ENCODE measurements around the gene C1QC.

GRCh38 chr1:22662986-22663408 is 19.6 kb downstream of the C1QC start:
- TF ChIP-seq, protein P1, sequence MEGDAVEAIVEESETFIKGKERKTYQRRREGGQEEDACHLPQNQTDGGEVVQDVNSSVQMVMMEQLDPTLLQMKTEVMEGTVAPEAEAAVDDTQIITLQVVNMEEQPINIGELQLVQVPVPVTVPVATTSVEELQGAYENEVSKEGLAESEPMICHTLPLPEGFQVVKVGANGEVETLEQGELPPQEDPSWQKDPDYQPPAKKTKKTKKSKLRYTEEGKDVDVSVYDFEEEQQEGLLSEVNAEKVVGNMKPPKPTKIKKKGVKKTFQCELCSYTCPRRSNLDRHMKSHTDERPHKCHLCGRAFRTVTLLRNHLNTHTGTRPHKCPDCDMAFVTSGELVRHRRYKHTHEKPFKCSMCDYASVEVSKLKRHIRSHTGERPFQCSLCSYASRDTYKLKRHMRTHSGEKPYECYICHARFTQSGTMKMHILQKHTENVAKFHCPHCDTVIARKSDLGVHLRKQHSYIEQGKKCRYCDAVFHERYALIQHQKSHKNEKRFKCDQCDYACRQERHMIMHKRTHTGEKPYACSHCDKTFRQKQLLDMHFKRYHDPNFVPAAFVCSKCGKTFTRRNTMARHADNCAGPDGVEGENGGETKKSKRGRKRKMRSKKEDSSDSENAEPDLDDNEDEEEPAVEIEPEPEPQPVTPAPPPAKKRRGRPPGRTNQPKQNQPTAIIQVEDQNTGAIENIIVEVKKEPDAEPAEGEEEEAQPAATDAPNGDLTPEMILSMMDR (conservative IDR thresholded peaks at IDR 0.05; ENCODE audit: low read depth in 2 of 2) = no peak
- no peak for TF ChIP-seq POLR2AphosphoS5 (IDR thresholded peaks at IDR 0.05; ENCODE audit: low read depth)
- no peak for TF ChIP-seq EZH2 (IDR thresholded peaks at IDR 0.05; ENCODE audit: low read depth, unreplicated experiment)
- no peak for TF ChIP-seq EZH2phosphoT487 (IDR thresholded peaks at IDR 0.05; ENCODE audit: unreplicated experiment)
- no peak for TF ChIP-seq REST (IDR thresholded peaks at IDR 0.05; ENCODE audit: unreplicated experiment)
- no peak for TF ChIP-seq CREB1 (CRISPR knock-in tag; IDR thresholded peaks at IDR 0.05; ENCODE audit: low read depth)
- TF ChIP-seq JUNB (IDR thresholded peaks at IDR 0.05; ENCODE audit: unreplicated experiment) = no peak
- TF ChIP-seq, protein P2, sequence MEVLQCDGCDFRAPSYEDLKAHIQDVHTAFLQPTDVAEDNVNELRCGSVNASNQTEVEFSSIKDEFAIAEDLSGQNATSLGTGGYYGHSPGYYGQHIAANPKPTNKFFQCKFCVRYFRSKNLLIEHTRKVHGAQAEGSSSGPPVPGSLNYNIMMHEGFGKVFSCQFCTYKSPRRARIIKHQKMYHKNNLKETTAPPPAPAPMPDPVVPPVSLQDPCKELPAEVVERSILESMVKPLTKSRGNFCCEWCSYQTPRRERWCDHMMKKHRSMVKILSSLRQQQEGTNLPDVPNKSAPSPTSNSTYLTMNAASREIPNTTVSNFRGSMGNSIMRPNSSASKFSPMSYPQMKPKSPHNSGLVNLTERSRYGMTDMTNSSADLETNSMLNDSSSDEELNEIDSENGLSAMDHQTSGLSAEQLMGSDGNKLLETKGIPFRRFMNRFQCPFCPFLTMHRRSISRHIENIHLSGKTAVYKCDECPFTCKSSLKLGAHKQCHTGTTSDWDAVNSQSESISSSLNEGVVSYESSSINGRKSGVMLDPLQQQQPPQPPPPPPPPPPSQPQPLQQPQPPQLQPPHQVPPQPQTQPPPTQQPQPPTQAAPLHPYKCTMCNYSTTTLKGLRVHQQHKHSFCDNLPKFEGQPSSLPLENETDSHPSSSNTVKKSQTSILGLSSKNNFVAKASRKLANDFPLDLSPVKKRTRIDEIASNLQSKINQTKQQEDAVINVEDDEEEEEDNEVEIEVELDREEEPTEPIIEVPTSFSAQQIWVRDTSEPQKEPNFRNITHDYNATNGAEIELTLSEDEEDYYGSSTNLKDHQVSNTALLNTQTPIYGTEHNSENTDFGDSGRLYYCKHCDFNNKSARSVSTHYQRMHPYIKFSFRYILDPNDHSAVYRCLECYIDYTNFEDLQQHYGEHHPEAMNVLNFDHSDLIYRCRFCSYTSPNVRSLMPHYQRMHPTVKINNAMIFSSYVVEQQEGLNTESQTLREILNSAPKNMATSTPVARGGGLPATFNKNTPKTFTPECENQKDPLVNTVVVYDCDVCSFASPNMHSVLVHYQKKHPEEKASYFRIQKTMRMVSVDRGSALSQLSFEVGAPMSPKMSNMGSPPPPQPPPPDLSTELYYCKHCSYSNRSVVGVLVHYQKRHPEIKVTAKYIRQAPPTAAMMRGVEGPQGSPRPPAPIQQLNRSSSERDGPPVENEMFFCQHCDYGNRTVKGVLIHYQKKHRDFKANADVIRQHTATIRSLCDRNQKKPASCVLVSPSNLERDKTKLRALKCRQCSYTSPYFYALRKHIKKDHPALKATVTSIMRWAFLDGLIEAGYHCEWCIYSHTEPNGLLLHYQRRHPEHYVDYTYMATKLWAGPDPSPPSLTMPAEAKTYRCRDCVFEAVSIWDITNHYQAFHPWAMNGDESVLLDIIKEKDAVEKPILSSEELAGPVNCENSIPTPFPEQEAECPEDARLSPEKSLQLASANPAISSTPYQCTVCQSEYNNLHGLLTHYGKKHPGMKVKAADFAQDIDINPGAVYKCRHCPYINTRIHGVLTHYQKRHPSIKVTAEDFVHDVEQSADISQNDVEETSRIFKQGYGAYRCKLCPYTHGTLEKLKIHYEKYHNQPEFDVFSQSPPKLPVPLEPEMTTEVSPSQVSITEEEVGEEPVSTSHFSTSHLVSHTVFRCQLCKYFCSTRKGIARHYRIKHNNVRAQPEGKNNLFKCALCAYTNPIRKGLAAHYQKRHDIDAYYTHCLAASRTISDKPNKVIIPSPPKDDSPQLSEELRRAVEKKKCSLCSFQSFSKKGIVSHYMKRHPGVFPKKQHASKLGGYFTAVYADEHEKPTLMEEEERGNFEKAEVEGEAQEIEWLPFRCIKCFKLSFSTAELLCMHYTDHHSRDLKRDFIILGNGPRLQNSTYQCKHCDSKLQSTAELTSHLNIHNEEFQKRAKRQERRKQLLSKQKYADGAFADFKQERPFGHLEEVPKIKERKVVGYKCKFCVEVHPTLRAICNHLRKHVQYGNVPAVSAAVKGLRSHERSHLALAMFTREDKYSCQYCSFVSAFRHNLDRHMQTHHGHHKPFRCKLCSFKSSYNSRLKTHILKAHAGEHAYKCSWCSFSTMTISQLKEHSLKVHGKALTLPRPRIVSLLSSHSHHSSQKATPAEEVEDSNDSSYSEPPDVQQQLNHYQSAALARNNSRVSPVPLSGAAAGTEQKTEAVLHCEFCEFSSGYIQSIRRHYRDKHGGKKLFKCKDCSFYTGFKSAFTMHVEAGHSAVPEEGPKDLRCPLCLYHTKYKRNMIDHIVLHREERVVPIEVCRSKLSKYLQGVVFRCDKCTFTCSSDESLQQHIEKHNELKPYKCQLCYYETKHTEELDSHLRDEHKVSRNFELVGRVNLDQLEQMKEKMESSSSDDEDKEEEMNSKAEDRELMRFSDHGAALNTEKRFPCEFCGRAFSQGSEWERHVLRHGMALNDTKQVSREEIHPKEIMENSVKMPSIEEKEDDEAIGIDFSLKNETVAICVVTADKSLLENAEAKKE (CRISPR knock-in tag; IDR thresholded peaks at IDR 0.05) = no peak
- no peak for TF ChIP-seq ETS1 (IDR thresholded peaks at IDR 0.05)
- no peak for TF ChIP-seq NANOG (IDR thresholded peaks at IDR 0.05; ENCODE audit: borderline replicate concordance)
- no peak for TF ChIP-seq STAT1 (IDR thresholded peaks at IDR 0.05; ENCODE audit: unreplicated experiment)
- TF ChIP-seq ZNF331 (CRISPR knock-in tag; IDR thresholded peaks at IDR 0.05; ENCODE audit: low read depth) = no peak
- TF ChIP-seq ZNF114 (CRISPR knock-in tag; IDR thresholded peaks at IDR 0.05) = no peak
